Fibroblast of mammary gland (primary cell): Measurements from ENCODE around the gene ELK3.

Experiments used
- DNase-seq: peaks from one replicate; pipeline ENCODE4 v3.0.0-alpha.2; 2010; ENCODE audit warnings: low read depth
- H3K4me3 ChIP-seq: 2 replicates; pipeline ENCODE4 v1.5.1; 2011; ENCODE audit warnings: low read depth, mild to moderate bottlenecking, low read length, moderate library complexity; ENCODE audit not compliant: control insufficient read depth
- TF ChIP-seq, protein P1 (sequence below): conservative IDR thresholded peaks from 2 replicates; pipeline ENCODE4 v1.5.1; 2011; ENCODE audit warnings: low read depth, low read length, inconsistent platforms; ENCODE audit not compliant: control insufficient read depth, insufficient read depth

The ELK3 gene

DNA sequence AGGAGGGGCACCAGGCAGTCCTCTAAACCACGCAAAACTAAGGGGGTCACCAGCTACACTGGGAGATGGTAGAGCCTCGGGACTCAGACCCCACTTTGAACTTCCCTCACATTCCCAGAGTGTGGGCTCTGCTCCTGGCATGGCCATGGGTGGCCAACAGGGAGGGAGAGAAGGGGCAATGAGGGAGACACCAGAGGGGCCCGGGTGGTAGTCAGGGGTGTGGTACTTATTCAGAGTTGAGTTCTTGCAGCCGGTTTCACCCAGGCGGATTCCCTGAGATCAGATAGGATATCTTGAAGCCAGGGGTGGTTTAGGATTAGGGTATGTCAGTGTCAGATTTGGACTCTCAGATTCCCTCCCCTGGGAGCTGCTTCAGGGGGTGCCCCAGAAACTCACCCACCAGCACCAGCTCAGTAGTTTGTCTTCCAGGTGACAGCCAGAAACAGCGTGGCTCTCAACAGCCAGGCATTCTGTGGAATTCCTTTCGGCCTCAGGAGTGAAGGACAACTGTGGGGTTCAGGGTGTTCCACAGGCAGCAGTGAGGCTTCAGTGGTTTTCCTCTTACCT lies 56.0 kb downstream of the ELK3 start:
- DNase-seq, result no peak
- TF ChIP-seq, protein P1, sequence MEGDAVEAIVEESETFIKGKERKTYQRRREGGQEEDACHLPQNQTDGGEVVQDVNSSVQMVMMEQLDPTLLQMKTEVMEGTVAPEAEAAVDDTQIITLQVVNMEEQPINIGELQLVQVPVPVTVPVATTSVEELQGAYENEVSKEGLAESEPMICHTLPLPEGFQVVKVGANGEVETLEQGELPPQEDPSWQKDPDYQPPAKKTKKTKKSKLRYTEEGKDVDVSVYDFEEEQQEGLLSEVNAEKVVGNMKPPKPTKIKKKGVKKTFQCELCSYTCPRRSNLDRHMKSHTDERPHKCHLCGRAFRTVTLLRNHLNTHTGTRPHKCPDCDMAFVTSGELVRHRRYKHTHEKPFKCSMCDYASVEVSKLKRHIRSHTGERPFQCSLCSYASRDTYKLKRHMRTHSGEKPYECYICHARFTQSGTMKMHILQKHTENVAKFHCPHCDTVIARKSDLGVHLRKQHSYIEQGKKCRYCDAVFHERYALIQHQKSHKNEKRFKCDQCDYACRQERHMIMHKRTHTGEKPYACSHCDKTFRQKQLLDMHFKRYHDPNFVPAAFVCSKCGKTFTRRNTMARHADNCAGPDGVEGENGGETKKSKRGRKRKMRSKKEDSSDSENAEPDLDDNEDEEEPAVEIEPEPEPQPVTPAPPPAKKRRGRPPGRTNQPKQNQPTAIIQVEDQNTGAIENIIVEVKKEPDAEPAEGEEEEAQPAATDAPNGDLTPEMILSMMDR, result no peak
- no peak overlapping the region for H3K4me3 ChIP-seq

GRCh38 chr12:96255077-96255476 lies 60.9 kb downstream of the ELK3 start:
- DNase-seq, result peak; percentile 87
- TF ChIP-seq, protein P1, result no peak
- H3K4me3 ChIP-seq, result no peak overlapping the region

DNA sequence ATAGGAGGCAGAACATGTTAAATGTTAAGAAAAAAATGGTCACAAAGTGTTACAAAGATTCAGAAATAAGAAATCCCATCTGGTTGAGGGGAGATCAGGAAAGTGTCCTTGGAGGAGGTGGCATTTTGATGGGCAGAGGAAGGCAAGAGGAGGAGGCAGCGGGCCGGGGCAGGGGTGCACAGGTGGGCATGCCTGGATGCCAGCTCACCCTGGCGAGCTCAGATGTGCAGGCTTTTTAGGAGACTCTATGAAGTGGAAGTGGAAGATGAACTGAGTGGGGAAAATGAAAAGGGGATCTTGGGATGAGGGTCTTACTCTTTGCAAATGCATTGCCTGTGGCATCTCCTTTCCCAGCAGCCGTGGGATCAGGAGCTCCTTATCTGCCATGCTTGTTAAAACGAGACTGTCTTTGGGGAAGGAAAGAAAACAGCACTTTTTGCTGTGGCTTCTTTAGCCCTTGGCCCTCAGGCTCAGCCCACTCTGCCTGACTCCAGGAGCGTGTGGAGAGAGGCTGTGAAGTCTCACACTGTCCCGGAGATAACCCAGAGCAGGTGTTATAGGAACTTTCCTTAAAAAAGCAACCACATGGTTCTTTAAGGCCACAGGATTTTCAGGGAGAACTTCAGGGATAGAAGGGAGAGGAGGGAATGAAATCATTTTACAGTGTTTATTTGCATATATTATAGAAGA lies 62.6 kb downstream of the ELK3 start:
- DNase-seq, result no peak
- H3K4me3 ChIP-seq, result no peak overlapping the region
- TF ChIP-seq, protein P1, result no peak

GRCh38 chr12:96257550-96258103 lies 63.5 kb downstream of the ELK3 start:
- TF ChIP-seq, protein P1, result no peak
- H3K4me3 ChIP-seq, result no peak overlapping the region
- no peak for DNase-seq

DNA sequence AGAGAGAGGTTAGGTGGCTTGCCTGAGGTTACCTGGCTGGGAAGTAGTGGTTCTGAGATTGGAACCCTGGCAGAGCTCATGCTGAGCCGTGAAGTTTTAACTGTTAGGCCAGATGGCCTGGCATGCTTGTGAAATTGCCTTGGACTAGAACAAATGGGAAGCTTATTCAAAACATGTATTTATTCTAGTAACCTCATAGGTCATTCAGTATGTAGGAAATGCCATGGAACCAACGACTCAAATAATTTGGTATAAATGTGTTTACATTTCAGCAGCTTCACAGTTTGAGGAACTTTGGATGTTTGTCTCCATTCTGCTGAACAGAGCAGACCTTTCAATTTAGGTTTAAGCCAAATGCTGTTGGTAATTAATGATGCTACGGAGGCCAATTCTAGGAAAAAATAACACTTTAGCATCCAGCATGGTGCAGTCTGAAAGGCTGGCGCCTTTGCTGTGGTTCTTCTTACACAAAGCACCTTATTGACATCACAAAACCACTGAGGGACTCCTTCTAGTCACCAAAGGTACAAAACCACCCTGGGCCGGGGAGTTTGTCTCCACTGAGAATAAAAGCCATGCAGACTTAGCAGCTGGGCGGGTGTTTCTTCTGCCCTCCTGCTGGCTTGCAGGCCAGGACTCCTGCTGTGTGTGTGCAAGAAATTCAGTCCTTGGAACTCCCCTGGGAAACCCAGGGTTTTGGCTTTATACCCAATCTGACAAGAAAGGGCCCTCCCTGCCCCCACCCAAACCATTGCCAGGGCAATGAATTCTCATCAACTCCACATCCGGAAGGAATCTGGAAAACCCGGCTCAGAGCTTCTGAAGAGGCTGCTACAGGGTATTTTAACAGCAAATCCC lies 64.2 kb downstream of the ELK3 start:
- H3K4me3 ChIP-seq, result no peak overlapping the region
- peak; percentile 82 for DNase-seq
- TF ChIP-seq, protein P1, result no peak

- no peak overlapping the region for H3K4me3 ChIP-seq
Measured at GRCh38 chr12:96260231-96260630, 66.1 kb downstream of the ELK3 start.

More at GRCh38 chr12:96260231-96260630, 66.1 kb downstream of the ELK3 start:
- TF ChIP-seq, protein P1, result no peak
- peak; percentile 40 for DNase-seq
